Esophagus muscularis mucosa (tissue), 4 donors: ENCODE results near the gene CCN6.
"Not testable (repeated sequence)": the region's sequence is repeated elsewhere in the genome, so short reads cannot be mapped to it uniquely, and the experiment has no call there.

ENCODE experiments used
- CTCF ChIP-seq, 3 experiments: fragments of 200-600 bp in 2 of 3; fragments of 450-650 bp in 1 of 3; sonication (generic) in 2 of 3; IDR thresholded peaks; one replicate each; pipeline ENCODE4 v1.5.1; 2017 to 2019; ENCODE audit warnings: antibody characterized with exemption in 3 of 3, mild to moderate bottlenecking in 2 of 3, moderate library complexity in 1 of 3
- EP300 ChIP-seq: sonication (generic); formaldehyde crosslinking; IDR thresholded peaks from one replicate; pipeline ENCODE4 v1.6.1; 2017; ENCODE audit warnings: antibody characterized with exemption
- POLR2A ChIP-seq: fragments of 450-650 bp; IDR thresholded peaks from one replicate; pipeline ENCODE4 v1.6.1; 2017; ENCODE audit warnings: antibody characterized with exemption, moderate library complexity, mild to moderate bottlenecking, low read depth
- POLR2AphosphoS5 ChIP-seq, 2 donors: sonication (generic); formaldehyde crosslinking; IDR thresholded peaks; one replicate each; pipeline ENCODE4 v1.6.1; 2017; ENCODE audit warnings: antibody characterized with exemption in 2 of 2

- TF ChIP-seq CTCF (IDR thresholded peaks at IDR 0.05); POLR2A; POLR2AphosphoS5 (IDR thresholded peaks at IDR 0.05); EP300: not testable (repeated sequence)
These were observed 6.4 kb upstream of the CCN6 start for GRCh38 chr6:112047523-112047922.
